Panc1 (cell line): ENCODE results near the gene C5orf46. TPM values are rescaled to one million over a fixed set of nuclear protein-coding genes. Genes with fewer than 3 reads are reported as not detected.

Source experiments
- ATAC-seq: fragments of 200-7000 bp; cut with Tn5 transposase; 2 replicates; pipeline ENCODE4 v1.9.1; 2020; ENCODE audit warnings: mild to moderate bottlenecking, moderate library complexity
- BruUV-seq: library from RNA; stranded (reverse); fragments of 400-500 nt; replicated peaks from 2 replicates; lab custom pipeline; 2021; lab: Mats Ljungman, UMichigan
- CTCF ChIA-PET: fragments of 300-600 bp; sonication (Branson Sonifier 250); formaldehyde crosslinking; loops from one replicate; lab custom pipeline; 2022; ENCODE audit warnings: antibody characterized with exemption; lab: Charles Lee
- POLR2A ChIA-PET: fragments of 300-600 bp; sonication (Branson Sonifier 250); formaldehyde crosslinking; loops from one replicate; lab custom pipeline; 2022; ENCODE audit warnings: antibody characterized with exemption; lab: Charles Lee
- DNase-seq: peaks from one replicate; pipeline ENCODE4 v3.0.0-alpha.2; 2010; ENCODE audit warnings: low read depth, low spot score
- H3K27ac ChIP-seq: 2 replicates; pipeline ENCODE4 v1.5.1; 2011; ENCODE audit warnings: mild to moderate bottlenecking, low read length, inconsistent platforms
- H3K27me3 ChIP-seq: fragments of 200-500 bp; sonication (Bioruptor generic); 2 replicates; pipeline ENCODE4 v1.6.0; 2014; ENCODE audit warnings: low read length, inconsistent platforms; ENCODE audit not compliant: control insufficient read depth, insufficient read depth
- H3K36me3 ChIP-seq: fragments of 200-500 bp; sonication (Bioruptor generic); 2 replicates; pipeline ENCODE4 v1.5.1; 2014; ENCODE audit warnings: inconsistent platforms, mild to moderate bottlenecking, low read length, moderate library complexity; ENCODE audit not compliant: control insufficient read depth, insufficient read depth
- H3K4me1 ChIP-seq: 2 replicates; pipeline ENCODE4 v1.5.1; 2011; ENCODE audit warnings: inconsistent platforms, mild to moderate bottlenecking, low read length, moderate library complexity; ENCODE audit not compliant: control insufficient read depth, insufficient read depth
- H3K4me3 ChIP-seq, 2 experiments: 2 replicates each; pipeline ENCODE4 v1.5.1; 2011 to 2012; ENCODE audit warnings: low read depth in 2 of 2, low read length in 2 of 2, mild to moderate bottlenecking in 2 of 2, inconsistent platforms in 1 of 2, moderate library complexity in 1 of 2
- H3K9me3 ChIP-seq: fragments of 200-500 bp; sonication (Bioruptor generic); 2 replicates; pipeline ENCODE4 v1.5.1; 2014; ENCODE audit warnings: low read depth, mild to moderate bottlenecking, inconsistent platforms, low read length, moderate library complexity; ENCODE audit not compliant: control insufficient read depth, insufficient read depth
- POLR2AphosphoS5 ChIP-seq: IDR thresholded peaks from 2 replicates; pipeline ENCODE4 v1.6.1; 2012; ENCODE audit warnings: mild to moderate bottlenecking, low read depth, low read length, moderate library complexity
- SIN3A ChIP-seq: IDR thresholded peaks from 2 replicates; pipeline ENCODE4 v1.6.1; 2012; ENCODE audit warnings: low read depth, mild to moderate bottlenecking, low read length, moderate library complexity, borderline replicate concordance; ENCODE audit not compliant: insufficient read depth
- TCF7L2 ChIP-seq: IDR thresholded peaks from 2 replicates; pipeline ENCODE4 v1.6.1; 2011; ENCODE audit warnings: mild to moderate bottlenecking, low read depth, low read length, inconsistent platforms
- in situ Hi-C: cut with HindIII; loops from 2 replicates; pipeline ENCODE4 v1.10.0; 2016; ENCODE audit warnings: low sequenced_read_pairs, low pct_unique_long_range_greater_than_20kb
- intact Hi-C: fragments of 100-400 bp; cut with micrococcal nuclease; formaldehyde crosslinking; loops from one replicate; pipeline ENCODE4 v1.10.0; 2022; ENCODE audit not compliant: unreplicated experiment
- total RNA-seq: library from RNA; stranded (reverse); gene quantifications from one replicate; pipeline ENCODE4 v1.2.1, GENCODE V29; 2021; ENCODE audit not compliant: unreplicated experiment
- TF ChIP-seq, protein P1 (sequence below), 2 experiments: IDR thresholded peaks; 2 replicates each; pipeline ENCODE4 v1.6.1; 2011 to 2012; ENCODE audit warnings: low read depth in 2 of 2, control low read depth in 1 of 2, low read length in 1 of 2, mild to moderate bottlenecking in 1 of 2, moderate library complexity in 1 of 2; ENCODE audit not compliant: insufficient read depth in 1 of 2
- TF ChIP-seq, protein P2 (sequence below): fragments of 450-650 bp; IDR thresholded peaks from 2 replicates; pipeline ENCODE4 v1.5.1; 2017; ENCODE audit warnings: mild to moderate bottlenecking

Gene C5orf46
- total RNA-seq, 1 experiment from 2014 or later: not detected

GRCh38 chr5:147901599-147902039 lies 4.7 kb downstream of the C5orf46 start:
- ATAC-seq (no peak), DNase-seq (no peak)
- TF ChIP-seq SIN3A: no peak
- TF ChIP-seq TCF7L2: no peak
- ChIA-PET POLR2A (no interaction called here), CTCF (interaction anchor here (0.7 kb wide), 1 partner anchor 64 kb away, joined by 4 read pairs; no protein-coding TSS in a partner anchor)
- H3K9me3 ChIP-seq: no peaks in the 10 kb centered on the region
- no TSS peak for BruUV-seq
- no peaks in the 10 kb centered on the region for H3K27me3 ChIP-seq
- intact Hi-C loops (no loop called here), in situ Hi-C loops (no loop called here)
- H3K36me3 ChIP-seq: no peaks in the 10 kb centered on the region
- no peak overlapping the region for H3K4me3 ChIP-seq
- no peaks in the 10 kb centered on the region for H3K4me1 ChIP-seq
- H3K27ac ChIP-seq: no peak overlapping the region

DNA sequence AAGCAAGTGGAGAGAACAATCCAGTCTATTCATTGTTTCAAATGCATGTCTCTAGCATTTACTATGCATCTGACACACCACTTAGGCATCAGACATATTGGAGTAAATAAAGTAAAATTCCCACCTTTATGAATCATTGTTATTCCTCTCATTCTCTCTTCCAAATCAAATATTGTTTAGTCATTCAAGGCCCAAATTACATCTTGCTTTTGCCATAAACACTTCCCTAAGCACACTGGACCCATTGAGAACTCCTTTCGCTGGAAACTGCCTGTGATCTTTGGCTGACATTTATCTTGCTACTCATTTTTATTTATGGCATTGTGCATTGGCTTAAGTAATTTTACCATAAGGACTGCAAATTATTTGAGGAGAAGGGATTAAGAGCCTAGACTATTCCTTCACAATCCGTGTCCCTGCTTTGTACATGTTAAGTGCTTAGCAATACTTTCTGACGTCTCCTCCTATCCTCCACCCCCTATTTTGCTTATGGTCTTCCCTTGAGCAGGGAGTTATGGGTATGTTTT lies 7.4 kb downstream of the C5orf46 start:
- BruUV-seq: no TSS peak
- H3K36me3 ChIP-seq: no peaks in the 10 kb centered on the region
- POLR2A ChIA-PET: no interaction called here
- H3K4me1 ChIP-seq: no peaks in the 10 kb centered on the region
- no peaks in the 10 kb centered on the region for H3K27me3 ChIP-seq
- H3K4me3 ChIP-seq: no peak overlapping the region
- peak; percentile 84 for ATAC-seq
- no peak overlapping the region for H3K27ac ChIP-seq
- intact Hi-C loops (no loop called here), in situ Hi-C loops (no loop called here)
- H3K9me3 ChIP-seq: no peaks in the 10 kb centered on the region
- no peak for TF ChIP-seq SIN3A
- TF ChIP-seq TCF7L2: no peak
- TF ChIP-seq POLR2AphosphoS5: no peak
- TF ChIP-seq, protein P1, sequence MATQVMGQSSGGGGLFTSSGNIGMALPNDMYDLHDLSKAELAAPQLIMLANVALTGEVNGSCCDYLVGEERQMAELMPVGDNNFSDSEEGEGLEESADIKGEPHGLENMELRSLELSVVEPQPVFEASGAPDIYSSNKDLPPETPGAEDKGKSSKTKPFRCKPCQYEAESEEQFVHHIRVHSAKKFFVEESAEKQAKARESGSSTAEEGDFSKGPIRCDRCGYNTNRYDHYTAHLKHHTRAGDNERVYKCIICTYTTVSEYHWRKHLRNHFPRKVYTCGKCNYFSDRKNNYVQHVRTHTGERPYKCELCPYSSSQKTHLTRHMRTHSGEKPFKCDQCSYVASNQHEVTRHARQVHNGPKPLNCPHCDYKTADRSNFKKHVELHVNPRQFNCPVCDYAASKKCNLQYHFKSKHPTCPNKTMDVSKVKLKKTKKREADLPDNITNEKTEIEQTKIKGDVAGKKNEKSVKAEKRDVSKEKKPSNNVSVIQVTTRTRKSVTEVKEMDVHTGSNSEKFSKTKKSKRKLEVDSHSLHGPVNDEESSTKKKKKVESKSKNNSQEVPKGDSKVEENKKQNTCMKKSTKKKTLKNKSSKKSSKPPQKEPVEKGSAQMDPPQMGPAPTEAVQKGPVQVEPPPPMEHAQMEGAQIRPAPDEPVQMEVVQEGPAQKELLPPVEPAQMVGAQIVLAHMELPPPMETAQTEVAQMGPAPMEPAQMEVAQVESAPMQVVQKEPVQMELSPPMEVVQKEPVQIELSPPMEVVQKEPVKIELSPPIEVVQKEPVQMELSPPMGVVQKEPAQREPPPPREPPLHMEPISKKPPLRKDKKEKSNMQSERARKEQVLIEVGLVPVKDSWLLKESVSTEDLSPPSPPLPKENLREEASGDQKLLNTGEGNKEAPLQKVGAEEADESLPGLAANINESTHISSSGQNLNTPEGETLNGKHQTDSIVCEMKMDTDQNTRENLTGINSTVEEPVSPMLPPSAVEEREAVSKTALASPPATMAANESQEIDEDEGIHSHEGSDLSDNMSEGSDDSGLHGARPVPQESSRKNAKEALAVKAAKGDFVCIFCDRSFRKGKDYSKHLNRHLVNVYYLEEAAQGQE (IDR thresholded peaks at IDR 0.05; ENCODE audit: insufficient read depth in 1 of 2, low read depth in 2 of 2, low read length in 1 of 2): no peak
- TF ChIP-seq, protein P2, sequence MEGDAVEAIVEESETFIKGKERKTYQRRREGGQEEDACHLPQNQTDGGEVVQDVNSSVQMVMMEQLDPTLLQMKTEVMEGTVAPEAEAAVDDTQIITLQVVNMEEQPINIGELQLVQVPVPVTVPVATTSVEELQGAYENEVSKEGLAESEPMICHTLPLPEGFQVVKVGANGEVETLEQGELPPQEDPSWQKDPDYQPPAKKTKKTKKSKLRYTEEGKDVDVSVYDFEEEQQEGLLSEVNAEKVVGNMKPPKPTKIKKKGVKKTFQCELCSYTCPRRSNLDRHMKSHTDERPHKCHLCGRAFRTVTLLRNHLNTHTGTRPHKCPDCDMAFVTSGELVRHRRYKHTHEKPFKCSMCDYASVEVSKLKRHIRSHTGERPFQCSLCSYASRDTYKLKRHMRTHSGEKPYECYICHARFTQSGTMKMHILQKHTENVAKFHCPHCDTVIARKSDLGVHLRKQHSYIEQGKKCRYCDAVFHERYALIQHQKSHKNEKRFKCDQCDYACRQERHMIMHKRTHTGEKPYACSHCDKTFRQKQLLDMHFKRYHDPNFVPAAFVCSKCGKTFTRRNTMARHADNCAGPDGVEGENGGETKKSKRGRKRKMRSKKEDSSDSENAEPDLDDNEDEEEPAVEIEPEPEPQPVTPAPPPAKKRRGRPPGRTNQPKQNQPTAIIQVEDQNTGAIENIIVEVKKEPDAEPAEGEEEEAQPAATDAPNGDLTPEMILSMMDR: no peak
- DNase-seq: peak; percentile 65
- CTCF ChIA-PET: no interaction called here

- H3K9me3 ChIP-seq: no peaks in the 10 kb centered on the region
- TF ChIP-seq, protein P1 (IDR thresholded peaks at IDR 0.05; ENCODE audit: insufficient read depth in 1 of 2, low read depth in 2 of 2, low read length in 1 of 2): no peak
- TF ChIP-seq SIN3A (no peak), TCF7L2 (no peak)
- TF ChIP-seq, protein P2: no peak
- intact Hi-C loops: no loop called here
Measured at GRCh38 chr5:147895864-147896263, 10.5 kb downstream of the C5orf46 start.

More at GRCh38 chr5:147895864-147896263, 10.5 kb downstream of the C5orf46 start:
- H3K4me3 ChIP-seq: no peak overlapping the region
- ChIA-PET CTCF (interaction anchor here (0.7 kb wide), 1 partner anchor 321 kb away, joined by 3 read pairs; no protein-coding TSS in a partner anchor), POLR2A (no interaction called here)
- no peaks in the 10 kb centered on the region for H3K36me3 ChIP-seq
- DNase-seq (no peak), ATAC-seq (no peak)
- in situ Hi-C loops: no loop called here
- H3K27ac ChIP-seq: no peak overlapping the region
- BruUV-seq: no TSS peak
- H3K4me1 ChIP-seq: no peaks in the 10 kb centered on the region
- no peaks in the 10 kb centered on the region for H3K27me3 ChIP-seq
